WI38 (cell line): ENCODE measurements around the gene DST.

Source experiments
- H3K4me3 ChIP-seq: 2 replicates; pipeline ENCODE4 v1.5.1; 2011; ENCODE audit warnings: low read depth, mild to moderate bottlenecking, control low read depth, low read length
- TF ChIP-seq, protein P1 (sequence below): IDR thresholded peaks from 2 replicates; pipeline ENCODE4 v1.5.1; 2012; ENCODE audit warnings: low read depth, mild to moderate bottlenecking, control low read depth, low read length

Gene DST

DNA sequence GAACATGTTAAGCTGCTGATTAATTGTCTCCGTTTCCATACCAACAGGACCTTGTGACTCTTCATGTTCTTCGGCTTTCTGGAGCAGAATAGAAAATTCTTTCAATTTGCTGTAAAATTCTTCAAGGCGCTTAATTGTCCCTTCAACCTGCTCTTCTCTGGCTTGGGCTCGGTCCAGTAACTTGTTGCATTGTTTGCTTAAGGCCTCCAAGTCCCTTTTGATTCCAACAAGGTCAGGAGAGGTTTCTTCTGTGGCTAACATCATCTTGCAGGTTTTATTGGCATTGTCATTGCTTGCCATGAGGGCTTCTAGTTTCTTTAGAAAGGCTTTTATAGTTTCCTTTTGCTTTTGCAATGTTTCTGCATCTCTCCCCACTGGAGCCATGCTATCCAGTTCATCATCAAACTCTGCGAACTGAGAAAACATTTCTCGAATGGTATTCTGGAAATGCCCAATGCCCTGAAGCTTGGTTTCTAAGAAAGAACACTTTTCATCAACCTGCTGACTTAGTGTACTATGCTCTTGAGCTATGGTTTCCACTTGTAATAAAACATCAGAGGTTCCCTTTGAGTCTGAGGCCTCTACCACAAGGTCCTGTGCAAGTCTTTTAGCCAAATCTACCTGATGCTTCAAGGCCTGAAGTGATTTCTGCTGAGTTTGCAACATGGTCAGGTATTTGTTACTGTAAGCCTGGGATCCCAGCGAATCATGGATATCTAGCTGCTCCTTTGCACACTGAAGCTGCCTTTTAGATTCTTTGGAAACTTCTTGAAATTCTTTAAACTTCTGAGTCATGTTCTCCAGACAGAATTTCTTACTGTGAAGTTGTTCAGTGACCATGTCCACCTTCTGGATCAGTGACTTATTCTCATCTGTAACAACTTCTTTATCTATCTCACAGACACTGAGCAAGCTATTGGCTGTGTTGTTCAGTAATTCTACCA, 90.2 kb downstream of the DST start:
- TF ChIP-seq, protein P1, sequence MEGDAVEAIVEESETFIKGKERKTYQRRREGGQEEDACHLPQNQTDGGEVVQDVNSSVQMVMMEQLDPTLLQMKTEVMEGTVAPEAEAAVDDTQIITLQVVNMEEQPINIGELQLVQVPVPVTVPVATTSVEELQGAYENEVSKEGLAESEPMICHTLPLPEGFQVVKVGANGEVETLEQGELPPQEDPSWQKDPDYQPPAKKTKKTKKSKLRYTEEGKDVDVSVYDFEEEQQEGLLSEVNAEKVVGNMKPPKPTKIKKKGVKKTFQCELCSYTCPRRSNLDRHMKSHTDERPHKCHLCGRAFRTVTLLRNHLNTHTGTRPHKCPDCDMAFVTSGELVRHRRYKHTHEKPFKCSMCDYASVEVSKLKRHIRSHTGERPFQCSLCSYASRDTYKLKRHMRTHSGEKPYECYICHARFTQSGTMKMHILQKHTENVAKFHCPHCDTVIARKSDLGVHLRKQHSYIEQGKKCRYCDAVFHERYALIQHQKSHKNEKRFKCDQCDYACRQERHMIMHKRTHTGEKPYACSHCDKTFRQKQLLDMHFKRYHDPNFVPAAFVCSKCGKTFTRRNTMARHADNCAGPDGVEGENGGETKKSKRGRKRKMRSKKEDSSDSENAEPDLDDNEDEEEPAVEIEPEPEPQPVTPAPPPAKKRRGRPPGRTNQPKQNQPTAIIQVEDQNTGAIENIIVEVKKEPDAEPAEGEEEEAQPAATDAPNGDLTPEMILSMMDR, result no peak
- H3K4me3 ChIP-seq, result no peak overlapping the region

- H3K4me3 ChIP-seq, result no peak overlapping the region
- TF ChIP-seq, protein P1, result no peak
Observed at GRCh38 chr6:56551409-56552120, 91.1 kb downstream of the DST start.

DNA sequence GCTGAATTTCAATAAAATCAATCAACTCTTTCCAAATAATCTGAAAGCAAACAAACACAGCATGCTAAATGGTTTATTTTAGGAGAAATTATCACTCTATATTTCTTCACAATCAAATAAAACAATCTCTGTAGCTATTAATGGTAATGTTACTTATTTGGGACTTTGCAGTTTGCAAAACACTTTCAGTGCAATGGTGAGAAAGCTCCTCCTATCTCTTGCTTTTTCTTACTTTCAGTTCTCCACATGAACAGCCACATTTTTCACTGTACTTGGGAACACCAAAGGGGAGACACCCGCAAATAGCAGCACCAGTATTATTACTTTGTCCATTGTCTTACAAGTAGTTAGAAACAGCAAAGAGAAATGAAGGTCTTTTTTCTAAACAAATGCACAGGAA, 92.4 kb downstream of the DST start:
- TF ChIP-seq, protein P1, result no peak
- no peak overlapping the region for H3K4me3 ChIP-seq

DNA sequence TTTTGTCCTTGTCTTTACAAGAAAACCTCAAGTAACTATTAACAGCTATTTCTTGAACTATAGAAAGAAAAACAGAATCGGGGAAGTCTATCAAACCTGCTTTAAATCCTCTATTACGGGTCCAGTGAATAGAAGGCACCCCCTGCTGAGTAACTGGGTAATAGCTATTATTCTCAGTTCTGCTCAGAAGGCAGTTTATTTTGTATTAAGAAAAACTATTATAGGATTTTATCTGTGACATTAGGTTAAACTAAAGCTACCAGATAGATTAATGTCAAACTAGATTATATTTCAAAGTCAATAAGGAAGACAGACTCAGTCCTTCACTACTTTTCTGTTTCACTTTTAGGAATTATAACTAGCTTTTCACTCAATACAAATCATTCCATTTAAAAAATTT, 93.7 kb downstream of the DST start:
- no peak overlapping the region for H3K4me3 ChIP-seq
- TF ChIP-seq, protein P1, result no peak

- TF ChIP-seq, protein P1, result no peak
- no peak overlapping the region for H3K4me3 ChIP-seq
Observed at GRCh38 chr6:56547687-56548086, 95.0 kb downstream of the DST start.

- peak overlapping the region; percentile 68 for H3K4me3 ChIP-seq
- TF ChIP-seq, protein P1, result 0 out of 2 replicates have a peak, but pooled peaks have one; percentile 10
Observed at GRCh38 chr6:56542364-56543331, 100.0 kb downstream of the DST start.
